ENCODE results near the gene PLEKHB1. TPM values are rescaled to one million over a fixed set of nuclear protein-coding genes. Genes with fewer than 3 reads are reported as not detected.

PLEKHB1 gene
- total and polyA plus RNA-seq, 10 of the 15 experiments (the other 5 are each of a cell fraction or from before 2014, with no cell fraction given) = 0.58 to 2.6 (median 1.5) TPM; not detected in 1

DNA sequence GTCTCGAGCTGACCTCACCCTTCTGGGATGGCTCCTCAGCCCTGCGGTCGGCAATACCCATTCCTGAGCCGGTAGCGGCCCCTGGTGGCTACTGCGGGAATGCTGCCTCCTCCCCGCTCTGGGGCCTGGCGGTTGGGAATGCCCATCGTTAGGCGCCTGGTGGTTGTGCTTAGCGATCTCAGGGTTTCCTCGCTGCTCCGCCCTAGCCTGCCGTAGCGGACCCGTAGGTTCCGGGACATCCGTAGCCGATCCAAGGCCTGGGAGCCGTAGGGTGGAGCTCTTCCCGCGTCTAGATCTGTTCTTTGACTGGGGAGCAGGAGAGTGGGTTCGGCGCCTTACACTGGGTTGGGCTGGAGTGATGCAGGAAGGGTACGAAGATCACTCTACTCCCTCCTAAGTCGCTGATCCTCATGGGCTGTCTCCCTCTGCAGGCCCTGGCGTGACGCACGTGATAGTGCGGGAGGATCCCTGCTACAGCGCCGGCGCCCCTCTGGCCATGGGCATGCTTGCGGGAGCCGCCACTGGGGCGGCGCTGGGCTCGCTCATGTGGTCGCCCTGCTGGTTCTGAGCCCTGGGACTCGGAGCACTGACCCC lies 14.8 kb downstream of the PLEKHB1 start:
- CTCF ChIA-PET = interaction anchor here (0.6 to 8.1 kb wide), 49 partner anchors 11 to 403 kb away, joined by 3 to 173 read pairs (median 5); partner anchors contain the start of genes FAM168A and RAB6A
- TF ChIP-seq, protein P1, sequence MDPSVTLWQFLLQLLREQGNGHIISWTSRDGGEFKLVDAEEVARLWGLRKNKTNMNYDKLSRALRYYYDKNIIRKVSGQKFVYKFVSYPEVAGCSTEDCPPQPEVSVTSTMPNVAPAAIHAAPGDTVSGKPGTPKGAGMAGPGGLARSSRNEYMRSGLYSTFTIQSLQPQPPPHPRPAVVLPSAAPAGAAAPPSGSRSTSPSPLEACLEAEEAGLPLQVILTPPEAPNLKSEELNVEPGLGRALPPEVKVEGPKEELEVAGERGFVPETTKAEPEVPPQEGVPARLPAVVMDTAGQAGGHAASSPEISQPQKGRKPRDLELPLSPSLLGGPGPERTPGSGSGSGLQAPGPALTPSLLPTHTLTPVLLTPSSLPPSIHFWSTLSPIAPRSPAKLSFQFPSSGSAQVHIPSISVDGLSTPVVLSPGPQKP (IDR thresholded peaks at IDR 0.05; ENCODE audit: low read depth, low read length) = peak; percentile 29; the same call in 1 of the 2 replicates
- TF ChIP-seq, protein P2, sequence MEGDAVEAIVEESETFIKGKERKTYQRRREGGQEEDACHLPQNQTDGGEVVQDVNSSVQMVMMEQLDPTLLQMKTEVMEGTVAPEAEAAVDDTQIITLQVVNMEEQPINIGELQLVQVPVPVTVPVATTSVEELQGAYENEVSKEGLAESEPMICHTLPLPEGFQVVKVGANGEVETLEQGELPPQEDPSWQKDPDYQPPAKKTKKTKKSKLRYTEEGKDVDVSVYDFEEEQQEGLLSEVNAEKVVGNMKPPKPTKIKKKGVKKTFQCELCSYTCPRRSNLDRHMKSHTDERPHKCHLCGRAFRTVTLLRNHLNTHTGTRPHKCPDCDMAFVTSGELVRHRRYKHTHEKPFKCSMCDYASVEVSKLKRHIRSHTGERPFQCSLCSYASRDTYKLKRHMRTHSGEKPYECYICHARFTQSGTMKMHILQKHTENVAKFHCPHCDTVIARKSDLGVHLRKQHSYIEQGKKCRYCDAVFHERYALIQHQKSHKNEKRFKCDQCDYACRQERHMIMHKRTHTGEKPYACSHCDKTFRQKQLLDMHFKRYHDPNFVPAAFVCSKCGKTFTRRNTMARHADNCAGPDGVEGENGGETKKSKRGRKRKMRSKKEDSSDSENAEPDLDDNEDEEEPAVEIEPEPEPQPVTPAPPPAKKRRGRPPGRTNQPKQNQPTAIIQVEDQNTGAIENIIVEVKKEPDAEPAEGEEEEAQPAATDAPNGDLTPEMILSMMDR (IDR thresholded peaks at IDR 0.05 in 2 of 3, conservative IDR thresholded peaks at IDR 0.05 in 1 of 3; ENCODE audit: control insufficient read depth in 2 of 3, extremely low read depth in 1 of 3, insufficient read depth in 1 of 3, low read depth in 3 of 3, low read length in 3 of 3) = peak; percentile 96 to 99 (median 98)
- TF ChIP-seq FOXK2 (IDR thresholded peaks at IDR 0.05) = no peak
- TF ChIP-seq ZNF24 (IDR thresholded peaks at IDR 0.05) = 0 out of 2 replicates have a peak, but pooled peaks have one; percentile 17
- peak; percentile 95 for TF ChIP-seq RUNX3 (IDR thresholded peaks at IDR 0.05; ENCODE audit: low read length)
- no peak for TF ChIP-seq TBL1XR1 (IDR thresholded peaks at IDR 0.05; ENCODE audit: low read depth, low read length)
- TF ChIP-seq ESRRA (IDR thresholded peaks at IDR 0.05; ENCODE audit: low read length) = 0 out of 2 replicates have a peak, but pooled peaks have one; percentile 44
- TF ChIP-seq, protein P3, sequence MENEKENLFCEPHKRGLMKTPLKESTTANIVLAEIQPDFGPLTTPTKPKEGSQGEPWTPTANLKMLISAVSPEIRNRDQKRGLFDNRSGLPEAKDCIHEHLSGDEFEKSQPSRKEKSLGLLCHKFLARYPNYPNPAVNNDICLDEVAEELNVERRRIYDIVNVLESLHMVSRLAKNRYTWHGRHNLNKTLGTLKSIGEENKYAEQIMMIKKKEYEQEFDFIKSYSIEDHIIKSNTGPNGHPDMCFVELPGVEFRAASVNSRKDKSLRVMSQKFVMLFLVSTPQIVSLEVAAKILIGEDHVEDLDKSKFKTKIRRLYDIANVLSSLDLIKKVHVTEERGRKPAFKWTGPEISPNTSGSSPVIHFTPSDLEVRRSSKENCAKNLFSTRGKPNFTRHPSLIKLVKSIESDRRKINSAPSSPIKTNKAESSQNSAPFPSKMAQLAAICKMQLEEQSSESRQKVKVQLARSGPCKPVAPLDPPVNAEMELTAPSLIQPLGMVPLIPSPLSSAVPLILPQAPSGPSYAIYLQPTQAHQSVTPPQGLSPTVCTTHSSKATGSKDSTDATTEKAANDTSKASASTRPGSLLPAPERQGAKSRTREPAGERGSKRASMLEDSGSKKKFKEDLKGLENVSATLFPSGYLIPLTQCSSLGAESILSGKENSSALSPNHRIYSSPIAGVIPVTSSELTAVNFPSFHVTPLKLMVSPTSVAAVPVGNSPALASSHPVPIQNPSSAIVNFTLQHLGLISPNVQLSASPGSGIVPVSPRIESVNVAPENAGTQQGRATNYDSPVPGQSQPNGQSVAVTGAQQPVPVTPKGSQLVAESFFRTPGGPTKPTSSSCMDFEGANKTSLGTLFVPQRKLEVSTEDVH (IDR thresholded peaks at IDR 0.05; ENCODE audit: low read depth, partially characterized antibody) = no peak
- peak; percentile 16; the same call in 1 of the 2 replicates for TF ChIP-seq CREB1 (IDR thresholded peaks at IDR 0.05; ENCODE audit: low read depth)
- TF ChIP-seq, protein P4, sequence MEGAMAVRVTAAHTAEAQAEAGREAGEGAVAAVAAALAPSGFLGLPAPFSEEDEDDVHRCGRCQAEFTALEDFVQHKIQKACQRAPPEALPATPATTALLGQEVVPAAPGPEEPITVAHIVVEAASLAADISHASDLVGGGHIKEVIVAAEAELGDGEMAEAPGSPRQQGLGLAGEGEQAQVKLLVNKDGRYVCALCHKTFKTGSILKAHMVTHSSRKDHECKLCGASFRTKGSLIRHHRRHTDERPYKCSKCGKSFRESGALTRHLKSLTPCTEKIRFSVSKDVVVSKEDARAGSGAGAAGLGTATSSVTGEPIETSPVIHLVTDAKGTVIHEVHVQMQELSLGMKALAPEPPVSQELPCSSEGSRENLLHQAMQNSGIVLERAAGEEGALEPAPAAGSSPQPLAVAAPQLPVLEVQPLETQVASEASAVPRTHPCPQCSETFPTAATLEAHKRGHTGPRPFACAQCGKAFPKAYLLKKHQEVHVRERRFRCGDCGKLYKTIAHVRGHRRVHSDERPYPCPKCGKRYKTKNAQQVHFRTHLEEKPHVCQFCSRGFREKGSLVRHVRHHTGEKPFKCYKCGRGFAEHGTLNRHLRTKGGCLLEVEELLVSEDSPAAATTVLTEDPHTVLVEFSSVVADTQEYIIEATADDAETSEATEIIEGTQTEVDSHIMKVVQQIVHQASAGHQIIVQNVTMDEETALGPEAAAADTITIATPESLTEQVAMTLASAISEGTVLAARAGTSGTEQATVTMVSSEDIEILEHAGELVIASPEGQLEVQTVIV (IDR thresholded peaks at IDR 0.05; ENCODE audit: borderline replicate concordance, partially characterized antibody) = no peak
- 0 out of 2 replicates have a peak, but pooled peaks have one; percentile 21 for TF ChIP-seq STAT1 (conservative IDR thresholded peaks at IDR 0.05)
- TF ChIP-seq NBN (IDR thresholded peaks at IDR 0.05) = peak; percentile 60
- TF ChIP-seq RFX5 (IDR thresholded peaks at IDR 0.05; ENCODE audit: low read depth, low read length) = no peak
- peak; percentile 51; the same call in 1 of the 2 replicates for TF ChIP-seq EED (IDR thresholded peaks at IDR 0.05; ENCODE audit: low read depth)
- no peak for TF ChIP-seq NRF1 (conservative IDR thresholded peaks at IDR 0.05; ENCODE audit: low read depth, low read length)

More for the DNA sequence above, 14.8 kb downstream of the PLEKHB1 start:
- peak overlapping the region; percentile 35; the same call in 1 of the 2 replicates for H3K9ac ChIP-seq (ENCODE audit: control insufficient read depth, insufficient read depth, low read length)
- in situ Hi-C loops (cut with MboI) (loop anchor here (5.0 kb wide), 2 partner anchors 259 to 309 kb away; no protein-coding TSS in a partner anchor), intact Hi-C loops (cut with micrococcal nuclease; ENCODE audit: unreplicated experiment) (loop anchor here (1.0 to 5.0 kb wide), 5 partner anchors 36 to 310 kb away; no protein-coding TSS in a partner anchor)
- no peaks in the 10 kb centered on the region for H3K27me3 ChIP-seq (replicated peaks in 1 of 2; ENCODE audit: control insufficient read depth in 2 of 2, insufficient read depth in 2 of 2, low read length in 1 of 2)
- SMC1A ChIA-PET (ENCODE audit: uncharacterized antibody, unreplicated experiment) = interaction anchor here (0.7 to 6.3 kb wide), 19 partner anchors 13 to 324 kb away, joined by 3 to 79 read pairs (median 4); no protein-coding TSS in a partner anchor
- no peaks in the 10 kb centered on the region for H3K36me3 ChIP-seq (ENCODE audit: control insufficient read depth in 2 of 2, insufficient read depth in 2 of 2, low read length in 1 of 2)
- DNase-seq (ENCODE audit: low read depth, low spot score) (peak; percentile 37), ATAC-seq (peak; percentile 98), FAIRE-seq (peak; percentile 96)
- H4K20me1 ChIP-seq (ENCODE audit: control insufficient read depth, insufficient read depth) = no peaks in the 10 kb centered on the region
- H3K27ac ChIP-seq (ENCODE audit: control insufficient read depth, insufficient read depth) = no peak overlapping the region
- H3K4me2 ChIP-seq (ENCODE audit: control insufficient read depth, insufficient read depth) = peak overlapping the region; percentile 86
- POLR2A ChIA-PET = interaction anchor here (1.2 to 1.3 kb wide), 2 partner anchors 35 to 310 kb away, joined by 4 read pairs; no protein-coding TSS in a partner anchor
- no peaks in the 10 kb centered on the region for H3K9me3 ChIP-seq (replicated peaks; ENCODE audit: control insufficient read depth, insufficient read depth, low read length)
- H3K4me3 ChIP-seq = no peak overlapping the region; the same call in 1 of the 2 replicates
- RAD21 ChIA-PET (ENCODE audit: unreplicated experiment) = interaction anchor here (0.9 to 5.2 kb wide), 18 partner anchors 14 to 367 kb away, joined by 3 to 64 read pairs (median 6); partner anchors contain the start of genes ARHGEF17 and FAM168A
- H2AFZ ChIP-seq (ENCODE audit: control insufficient read depth, low read depth, low read length) = peak overlapping the region; percentile 88
- H3K79me2 ChIP-seq (ENCODE audit: control insufficient read depth, insufficient read depth, low read length) = no peaks in the 10 kb centered on the region
- no peaks in the 10 kb centered on the region for H3K4me1 ChIP-seq (ENCODE audit: control insufficient read depth, insufficient read depth, low read length)
- no TSS peak for BruUV-seq (replicated peaks)
- 8% methylated on average over 40 of the region's 40 CpGs for WGBS (ENCODE audit: insufficient coverage, insufficient replicate concordance, low lambda C conversion rate, missing lambda C conversion rate)
